ENCODE data around the gene SPSB2. TPM values are rescaled to one million over a fixed set of nuclear protein-coding genes. Genes with fewer than 3 reads are reported as not detected.
A peak's percentile ranks its signal among the peaks of the same experiment; 100 is the strongest.
"Not testable (repeated sequence)": the region's sequence is repeated elsewhere in the genome, so short reads cannot be mapped to it uniquely, and the experiment has no call there.

Gene SPSB2
- total and polyA plus RNA-seq, 2 experiments from 2014 or later = 12.3 to 13.5 TPM

DNA sequence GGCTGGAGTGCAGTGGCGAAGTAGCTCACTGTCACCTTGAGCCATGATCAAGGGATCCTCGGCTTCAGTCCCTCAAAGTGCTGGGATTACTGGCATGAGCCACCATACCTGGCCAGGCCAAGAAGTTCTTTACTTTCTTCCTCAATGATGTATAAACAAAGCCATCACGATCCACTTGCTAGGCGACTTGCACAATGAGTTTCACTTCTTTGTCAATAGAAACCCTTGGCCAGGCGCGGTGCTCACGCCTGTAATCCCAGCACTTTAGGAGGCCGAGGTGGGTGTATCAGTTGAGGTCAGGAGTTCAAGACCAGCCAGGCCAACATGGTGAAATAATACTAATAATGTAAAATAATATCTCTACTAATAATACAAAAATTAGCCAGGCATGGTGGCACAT is 14.4 kb upstream of the SPSB2 start:
- H3K27me3 ChIP-seq = no peaks in the 10 kb centered on the region
- TF ChIP-seq, protein P1, sequence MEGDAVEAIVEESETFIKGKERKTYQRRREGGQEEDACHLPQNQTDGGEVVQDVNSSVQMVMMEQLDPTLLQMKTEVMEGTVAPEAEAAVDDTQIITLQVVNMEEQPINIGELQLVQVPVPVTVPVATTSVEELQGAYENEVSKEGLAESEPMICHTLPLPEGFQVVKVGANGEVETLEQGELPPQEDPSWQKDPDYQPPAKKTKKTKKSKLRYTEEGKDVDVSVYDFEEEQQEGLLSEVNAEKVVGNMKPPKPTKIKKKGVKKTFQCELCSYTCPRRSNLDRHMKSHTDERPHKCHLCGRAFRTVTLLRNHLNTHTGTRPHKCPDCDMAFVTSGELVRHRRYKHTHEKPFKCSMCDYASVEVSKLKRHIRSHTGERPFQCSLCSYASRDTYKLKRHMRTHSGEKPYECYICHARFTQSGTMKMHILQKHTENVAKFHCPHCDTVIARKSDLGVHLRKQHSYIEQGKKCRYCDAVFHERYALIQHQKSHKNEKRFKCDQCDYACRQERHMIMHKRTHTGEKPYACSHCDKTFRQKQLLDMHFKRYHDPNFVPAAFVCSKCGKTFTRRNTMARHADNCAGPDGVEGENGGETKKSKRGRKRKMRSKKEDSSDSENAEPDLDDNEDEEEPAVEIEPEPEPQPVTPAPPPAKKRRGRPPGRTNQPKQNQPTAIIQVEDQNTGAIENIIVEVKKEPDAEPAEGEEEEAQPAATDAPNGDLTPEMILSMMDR (IDR thresholded peaks at IDR 0.05; ENCODE audit: low read depth, low read length) = no peak
- H3K36me3 ChIP-seq = no peaks in the 10 kb centered on the region
- H3K4me3 ChIP-seq = no peak overlapping the region
- DNase-seq (ENCODE audit: low read depth in 1 of 2, low spot score in 1 of 2) = no peak
- H3K9me3 ChIP-seq (ENCODE audit: low read depth) = no peaks in the 10 kb centered on the region
- no peaks in the 10 kb centered on the region for H3K4me1 ChIP-seq (ENCODE audit: low read depth)
- no peak overlapping the region for H3K27ac ChIP-seq

DNA sequence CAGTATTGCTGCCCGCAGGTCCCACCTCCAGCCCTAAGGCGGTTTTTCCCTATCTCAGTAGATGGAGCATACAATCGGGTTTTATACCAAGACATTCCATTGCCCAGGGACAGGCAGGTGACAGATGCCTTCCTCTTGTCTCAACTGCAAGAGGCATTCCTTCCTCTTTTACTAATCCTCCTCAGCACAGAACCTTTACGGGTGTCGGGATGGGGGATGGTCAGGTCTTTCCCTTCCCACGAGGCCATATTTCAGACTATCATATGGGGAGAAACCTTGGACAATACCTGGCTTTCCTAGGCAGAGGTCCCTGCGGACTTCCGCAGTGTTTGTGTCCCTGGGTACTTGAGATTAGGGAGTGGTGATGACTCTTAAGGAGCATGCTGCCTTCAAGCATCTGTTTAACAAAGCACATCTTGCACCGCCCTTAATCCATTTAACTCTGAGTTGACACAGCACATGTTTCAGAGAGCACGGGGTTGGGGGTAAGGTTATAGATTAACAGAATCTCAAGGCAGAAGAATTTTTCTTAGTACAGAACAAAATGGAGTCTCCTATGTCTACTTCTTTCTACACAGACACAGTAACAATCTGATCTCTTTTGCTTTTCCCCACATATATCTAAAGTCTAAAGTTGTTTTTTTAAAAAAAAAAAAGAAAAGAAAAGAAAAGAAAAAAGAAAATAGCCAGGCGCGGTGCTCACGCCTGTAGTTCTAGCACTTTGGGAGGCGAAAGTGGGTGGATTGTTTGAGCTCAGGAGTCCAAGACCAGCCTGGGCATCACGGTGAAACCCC is 13.3 kb upstream of the SPSB2 start:
- not testable (repeated sequence) for DNase-seq (ENCODE audit: low read depth in 1 of 2, low spot score in 1 of 2); H3K4me3 ChIP-seq; H3K9me3 ChIP-seq (ENCODE audit: low read depth); H3K27me3 ChIP-seq; H3K27ac ChIP-seq; H3K36me3 ChIP-seq; H3K4me1 ChIP-seq (ENCODE audit: low read depth)

DNA sequence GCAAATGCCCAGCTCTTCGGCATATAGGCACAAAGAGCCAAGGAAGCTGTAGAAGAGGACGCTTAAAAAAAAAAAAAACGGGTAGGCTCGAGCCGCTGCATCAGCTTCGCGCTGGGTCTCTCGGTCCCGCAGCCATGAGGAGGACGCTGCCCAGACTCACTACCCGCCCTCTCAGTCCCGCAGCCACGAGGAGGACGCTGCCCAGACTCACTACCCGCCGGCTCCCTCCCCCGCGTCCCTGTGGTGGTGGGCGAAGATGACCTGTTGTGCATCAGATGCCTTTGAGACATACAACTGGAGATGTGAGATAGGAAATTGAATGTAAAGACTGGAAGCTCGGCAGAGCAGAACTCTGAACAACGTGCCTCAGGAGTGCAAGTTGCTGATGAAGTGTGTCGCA is 11.4 kb upstream of the SPSB2 start:
- TF ChIP-seq, protein P1 (IDR thresholded peaks at IDR 0.05; ENCODE audit: low read depth, low read length) = no peak
- no peak for DNase-seq (ENCODE audit: low read depth in 1 of 2, low spot score in 1 of 2)

DNA sequence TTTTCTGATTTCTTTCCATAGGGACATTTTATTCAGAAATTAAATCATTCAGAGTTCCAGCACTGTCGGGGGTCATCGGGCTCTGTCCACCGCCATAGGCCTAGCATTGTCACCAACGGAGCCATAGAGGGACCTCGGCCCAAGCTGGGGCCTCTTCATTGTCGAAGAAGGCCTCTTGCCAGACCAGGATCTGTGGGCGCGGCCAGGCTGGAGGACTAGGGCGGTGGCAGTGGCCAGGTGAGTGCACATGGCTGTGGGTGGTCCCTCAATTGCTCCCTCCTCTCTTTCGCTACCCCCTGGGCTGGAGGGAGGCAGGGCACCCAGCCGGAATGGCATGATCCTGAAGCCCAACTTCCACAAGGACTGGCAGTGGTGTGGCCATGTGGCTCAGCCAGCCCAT is 10.6 kb upstream of the SPSB2 start:
- no peaks in the 10 kb centered on the region for H3K27me3 ChIP-seq
- TF ChIP-seq, protein P1 (IDR thresholded peaks at IDR 0.05; ENCODE audit: low read depth, low read length) = no peak
- no peak overlapping the region for H3K4me3 ChIP-seq
- no peak overlapping the region for H3K27ac ChIP-seq
- no peak for DNase-seq (ENCODE audit: low read depth in 1 of 2, low spot score in 1 of 2)
- no peaks in the 10 kb centered on the region for H3K4me1 ChIP-seq (ENCODE audit: low read depth)
- no peaks in the 10 kb centered on the region for H3K9me3 ChIP-seq (ENCODE audit: low read depth)
- H3K36me3 ChIP-seq = no peaks in the 10 kb centered on the region

More for the DNA sequence above, 11.4 kb upstream of the SPSB2 start:
- Histone ChIP-seq H3K27me3 (no peaks in the 10 kb centered on the region), H3K4me3 (no peak overlapping the region), H3K9me3 (ENCODE audit: low read depth) (no peaks in the 10 kb centered on the region), H3K27ac (no peak overlapping the region), H3K36me3 (no peaks in the 10 kb centered on the region), H3K4me1 (ENCODE audit: low read depth) (no peaks in the 10 kb centered on the region)

DNA sequence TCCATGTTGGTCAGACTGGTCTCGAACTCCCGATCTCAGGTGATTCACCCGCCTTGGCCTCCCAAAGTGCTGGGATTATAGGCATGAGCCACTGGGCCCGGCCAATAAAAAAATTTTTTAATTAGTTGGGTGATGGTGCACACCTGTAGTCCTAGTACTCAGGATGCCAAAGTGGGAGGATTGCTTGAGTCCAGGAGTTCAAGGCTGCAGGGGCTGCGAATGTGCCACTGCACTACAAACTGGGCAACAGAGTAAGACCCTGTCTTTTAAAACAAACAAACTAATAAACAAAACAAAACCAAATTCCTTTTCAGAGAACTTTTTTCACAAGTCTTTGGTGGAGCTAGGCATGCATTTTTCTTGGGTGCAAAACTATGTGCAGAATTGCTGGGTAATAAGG is 10.1 kb upstream of the SPSB2 start:
- Histone ChIP-seq H3K36me3 (no peaks in the 10 kb centered on the region), H3K27ac (no peak overlapping the region), H3K27me3 (no peaks in the 10 kb centered on the region), H3K4me3 (no peak overlapping the region), H3K4me1 (ENCODE audit: low read depth) (no peaks in the 10 kb centered on the region), H3K9me3 (ENCODE audit: low read depth) (no peaks in the 10 kb centered on the region)
- TF ChIP-seq, protein P1 (IDR thresholded peaks at IDR 0.05; ENCODE audit: low read depth, low read length) = no peak
- DNase-seq (ENCODE audit: low read depth in 1 of 2, low spot score in 1 of 2) = no peak

DNA sequence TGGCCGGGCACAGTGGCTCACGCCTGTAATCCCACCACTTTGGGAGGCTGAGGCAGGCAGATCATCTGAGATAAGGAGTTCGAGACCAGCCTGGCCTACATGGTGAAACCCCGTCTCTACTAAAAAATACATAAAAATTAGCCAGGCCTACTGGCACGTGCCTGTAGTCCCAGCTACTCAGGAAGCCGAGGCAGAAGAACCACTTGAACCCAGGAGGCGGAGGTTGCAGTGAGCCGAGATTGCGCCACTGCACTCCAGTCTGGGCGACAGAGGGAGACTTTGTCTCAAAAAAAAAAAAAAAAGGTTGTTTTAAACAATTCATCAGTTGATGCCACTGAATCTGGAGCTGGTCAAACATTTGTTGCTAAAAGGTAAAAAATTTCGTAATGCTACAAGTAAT is 6.7 kb upstream of the SPSB2 start:
- not testable (repeated sequence) for H3K4me3 ChIP-seq; H3K9me3 ChIP-seq (ENCODE audit: low read depth); H3K4me1 ChIP-seq (ENCODE audit: low read depth); H3K27ac ChIP-seq; H3K27me3 ChIP-seq; DNase-seq (ENCODE audit: low read depth in 1 of 2, low spot score in 1 of 2); H3K36me3 ChIP-seq

DNA sequence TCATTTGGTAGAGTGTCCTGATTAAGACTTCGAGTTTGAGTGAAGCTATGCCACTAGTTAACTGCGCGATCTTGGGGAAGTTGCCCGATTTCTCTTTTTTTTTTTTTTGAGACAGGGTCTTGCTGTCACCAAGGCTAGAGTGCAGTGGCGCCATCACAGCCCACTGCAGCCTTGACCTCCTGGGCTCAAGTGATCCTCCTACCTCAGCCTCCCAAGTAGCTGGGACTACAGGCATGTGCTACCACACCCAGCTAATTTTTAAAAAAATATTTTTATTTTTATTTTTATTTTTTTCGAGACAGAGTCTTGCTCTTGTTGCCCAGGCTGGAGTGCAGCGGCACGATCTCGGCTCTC is 889 bp upstream of the SPSB2 start:
- H3K27me3 ChIP-seq; DNase-seq (ENCODE audit: low read depth in 1 of 2, low spot score in 1 of 2); H3K4me1 ChIP-seq (ENCODE audit: low read depth); H3K9me3 ChIP-seq (ENCODE audit: low read depth): not testable (repeated sequence)
- peak overlapping the region; percentile 69 for H3K27ac ChIP-seq
- H3K4me3 ChIP-seq = peak overlapping the region; percentile 57
- H3K36me3 ChIP-seq = peaks cover 18% of the 10 kb centered on the region
